HFF-Myc (cell line): ENCODE measurements around the gene WDR86.
A peak's percentile ranks its signal among the peaks of the same experiment; 100 is the strongest.

Source experiments
- DNase-seq: peaks from one replicate; pipeline ENCODE4 v3.0.0-alpha.2; 2011; ENCODE audit warnings: low read depth; ENCODE audit errors: extremely low read depth
- H3K4me3 ChIP-seq: replicated peaks from 2 replicates; pipeline ENCODE4 v1.5.1; 2011; ENCODE audit warnings: low read depth, mild to moderate bottlenecking, control low read depth, low read length
- CTCF ChIP-seq: IDR thresholded peaks from 2 replicates; pipeline ENCODE4 v1.5.1; 2012; ENCODE audit warnings: mild to moderate bottlenecking, low read depth, low read length, control low read depth; ENCODE audit errors: missing control alignments

WDR86 gene

GRCh38 chr7:151427705-151428377 is 18.0 kb upstream of the WDR86 start:
- no peak for TF ChIP-seq CTCF
- no peak for DNase-seq
- no peak overlapping the region for H3K4me3 ChIP-seq

- no peak overlapping the region for H3K4me3 ChIP-seq
- TF ChIP-seq CTCF = no peak
- no peak for DNase-seq
Measured at GRCh38 chr7:151426904-151427704, 17.3 kb upstream of the WDR86 start.

- no peak for TF ChIP-seq CTCF
- H3K4me3 ChIP-seq = no peak overlapping the region
- peak; percentile 57 for DNase-seq
Measured at GRCh38 chr7:151426441-151426903, 16.6 kb upstream of the WDR86 start.

GRCh38 chr7:151425670-151426440 is 16.0 kb upstream of the WDR86 start:
- DNase-seq = no peak
- no peak for TF ChIP-seq CTCF
- no peak overlapping the region for H3K4me3 ChIP-seq

- TF ChIP-seq CTCF = no peak
- no peak for DNase-seq
- no peak overlapping the region for H3K4me3 ChIP-seq
Measured at GRCh38 chr7:151424799-151425198, 15.0 kb upstream of the WDR86 start.

GRCh38 chr7:151423936-151424335 is 14.1 kb upstream of the WDR86 start:
- no peak for DNase-seq
- no peak for TF ChIP-seq CTCF
- H3K4me3 ChIP-seq = no peak overlapping the region
